OCI-LY3 (cell line): Measurements from ENCODE around the gene SYCP2L.

ENCODE experiments used
- H2AFZ ChIP-seq: fragments of 200-600, 300-600 bp; shearing (Covaris generic); 2 replicates; pipeline ENCODE4 v1.6.0; 2014; ENCODE audit warnings: antibody characterized with exemption, low read depth, low read length
- H3K27ac ChIP-seq: fragments of 200-600, 300-600 bp; sonication (generic); 2 replicates; pipeline ENCODE4 v1.5.1; 2014; ENCODE audit warnings: mild to moderate bottlenecking, low read length, moderate library complexity, mixed read lengths
- H3K27me3 ChIP-seq: fragments of 200-600, 300-600 bp; sonication (generic); 2 replicates; pipeline ENCODE4 v1.6.1; 2014; ENCODE audit warnings: low read depth, low read length, mixed read lengths
- H3K36me3 ChIP-seq: fragments of 200-600, 300-600 bp; sonication (generic); replicated peaks from 2 replicates; pipeline ENCODE3; 2014; ENCODE audit warnings: low read depth, low read length, mixed read lengths
- H3K4me1 ChIP-seq: fragments of 300-600, 200-600 bp; sonication (generic); 2 replicates; pipeline ENCODE4 v1.6.1; 2014; ENCODE audit warnings: low read length, mixed read lengths
- H3K4me2 ChIP-seq: fragments of 200-600, 300-600 bp; sonication (generic); 2 replicates; pipeline ENCODE4 v1.6.1; 2014; ENCODE audit warnings: low read length, mixed read lengths
- H3K4me3 ChIP-seq: fragments of 300-600, 200-600 bp; sonication (generic); 2 replicates; pipeline ENCODE4 v1.5.1; 2014; ENCODE audit warnings: antibody characterized with exemption, mild to moderate bottlenecking, low read length, moderate library complexity
- H3K79me2 ChIP-seq: fragments of 300-600, 200-600 bp; shearing (Covaris generic); 2 replicates; pipeline ENCODE4 v1.6.1; 2014; ENCODE audit warnings: mild to moderate bottlenecking, low read length, mixed read lengths
- H3K9ac ChIP-seq: fragments of 300-600, 200-600 bp; shearing (Covaris generic); 2 replicates; pipeline ENCODE4 v1.6.0; 2014; ENCODE audit warnings: mild to moderate bottlenecking, low read length, moderate library complexity
- H3K9me3 ChIP-seq: fragments of 200-600, 300-600 bp; shearing (Covaris generic); 2 replicates; pipeline ENCODE4 v1.6.1; 2014; ENCODE audit warnings: low read length, mixed read lengths; ENCODE audit not compliant: insufficient read depth
- H4K20me1 ChIP-seq: fragments of 200-600, 300-600 bp; sonication (generic); 2 replicates; pipeline ENCODE4 v1.6.1; 2016; ENCODE audit warnings: low read length, mixed read lengths; ENCODE audit not compliant: insufficient read depth
- EZH2phosphoT487 ChIP-seq: fragments of 200-600 bp; shearing (Covaris generic); IDR thresholded peaks from 2 replicates; pipeline ENCODE4 v1.6.1; 2018; ENCODE audit warnings: antibody characterized with exemption, mixed run types, low read depth
- TF ChIP-seq, protein P1 (sequence below): fragments of 200-600, 300-600 bp; sonication (generic); IDR thresholded peaks from 2 replicates; pipeline ENCODE4 v1.5.1; 2014; ENCODE audit warnings: antibody characterized with exemption, low read length, low read depth

SYCP2L gene

DNA sequence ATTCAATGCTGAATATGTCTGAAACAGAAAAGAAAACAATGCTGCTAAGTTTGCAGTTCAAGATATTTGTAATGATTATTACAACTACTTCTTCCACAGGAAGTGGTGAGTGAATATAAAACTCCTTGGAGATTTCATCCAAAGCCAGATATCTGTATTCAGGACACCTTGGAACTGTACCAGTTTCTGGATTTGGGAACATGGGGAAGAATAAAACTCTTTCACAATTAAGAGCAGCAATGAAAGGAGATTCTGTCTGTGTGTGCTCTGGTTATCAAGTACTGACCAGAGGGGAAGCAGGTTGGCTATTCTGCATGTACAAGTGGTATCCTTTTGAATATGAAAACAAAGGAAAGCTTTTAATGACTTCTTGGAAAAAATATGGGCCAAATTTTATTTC, 136.2 kb downstream of the SYCP2L start:
- Histone ChIP-seq H4K20me1 (no peaks in the 10 kb centered on the region), H3K27ac (no peak overlapping the region), H2AFZ (no peak overlapping the region), H3K4me2 (no peak overlapping the region), H3K9me3 (no peaks in the 10 kb centered on the region), H3K36me3 (no peaks in the 10 kb centered on the region), H3K79me2 (no peaks in the 10 kb centered on the region), H3K27me3 (peaks cover 21% of the 10 kb centered on the region), H3K4me3 (no peak overlapping the region), H3K9ac (no peak overlapping the region), H3K4me1 (peaks cover 16% of the 10 kb centered on the region)
- TF ChIP-seq, protein P1, sequence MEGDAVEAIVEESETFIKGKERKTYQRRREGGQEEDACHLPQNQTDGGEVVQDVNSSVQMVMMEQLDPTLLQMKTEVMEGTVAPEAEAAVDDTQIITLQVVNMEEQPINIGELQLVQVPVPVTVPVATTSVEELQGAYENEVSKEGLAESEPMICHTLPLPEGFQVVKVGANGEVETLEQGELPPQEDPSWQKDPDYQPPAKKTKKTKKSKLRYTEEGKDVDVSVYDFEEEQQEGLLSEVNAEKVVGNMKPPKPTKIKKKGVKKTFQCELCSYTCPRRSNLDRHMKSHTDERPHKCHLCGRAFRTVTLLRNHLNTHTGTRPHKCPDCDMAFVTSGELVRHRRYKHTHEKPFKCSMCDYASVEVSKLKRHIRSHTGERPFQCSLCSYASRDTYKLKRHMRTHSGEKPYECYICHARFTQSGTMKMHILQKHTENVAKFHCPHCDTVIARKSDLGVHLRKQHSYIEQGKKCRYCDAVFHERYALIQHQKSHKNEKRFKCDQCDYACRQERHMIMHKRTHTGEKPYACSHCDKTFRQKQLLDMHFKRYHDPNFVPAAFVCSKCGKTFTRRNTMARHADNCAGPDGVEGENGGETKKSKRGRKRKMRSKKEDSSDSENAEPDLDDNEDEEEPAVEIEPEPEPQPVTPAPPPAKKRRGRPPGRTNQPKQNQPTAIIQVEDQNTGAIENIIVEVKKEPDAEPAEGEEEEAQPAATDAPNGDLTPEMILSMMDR: no peak
- TF ChIP-seq EZH2phosphoT487: no peak
